HG02763 (cell line): ENCODE measurements around the gene MARK3.
"Not testable (repeated sequence)": the region's sequence is repeated elsewhere in the genome, so short reads cannot be mapped to it uniquely, and the experiment has no call there.

ENCODE experiments used
- ATAC-seq: cut with Tn5 transposase; IDR thresholded peaks from one replicate; pipeline ENCODE4 v1.9.1; 2021; ENCODE audit warnings: mild to moderate bottlenecking, moderate library complexity; ENCODE audit not compliant: unreplicated experiment

Gene MARK3

DNA sequence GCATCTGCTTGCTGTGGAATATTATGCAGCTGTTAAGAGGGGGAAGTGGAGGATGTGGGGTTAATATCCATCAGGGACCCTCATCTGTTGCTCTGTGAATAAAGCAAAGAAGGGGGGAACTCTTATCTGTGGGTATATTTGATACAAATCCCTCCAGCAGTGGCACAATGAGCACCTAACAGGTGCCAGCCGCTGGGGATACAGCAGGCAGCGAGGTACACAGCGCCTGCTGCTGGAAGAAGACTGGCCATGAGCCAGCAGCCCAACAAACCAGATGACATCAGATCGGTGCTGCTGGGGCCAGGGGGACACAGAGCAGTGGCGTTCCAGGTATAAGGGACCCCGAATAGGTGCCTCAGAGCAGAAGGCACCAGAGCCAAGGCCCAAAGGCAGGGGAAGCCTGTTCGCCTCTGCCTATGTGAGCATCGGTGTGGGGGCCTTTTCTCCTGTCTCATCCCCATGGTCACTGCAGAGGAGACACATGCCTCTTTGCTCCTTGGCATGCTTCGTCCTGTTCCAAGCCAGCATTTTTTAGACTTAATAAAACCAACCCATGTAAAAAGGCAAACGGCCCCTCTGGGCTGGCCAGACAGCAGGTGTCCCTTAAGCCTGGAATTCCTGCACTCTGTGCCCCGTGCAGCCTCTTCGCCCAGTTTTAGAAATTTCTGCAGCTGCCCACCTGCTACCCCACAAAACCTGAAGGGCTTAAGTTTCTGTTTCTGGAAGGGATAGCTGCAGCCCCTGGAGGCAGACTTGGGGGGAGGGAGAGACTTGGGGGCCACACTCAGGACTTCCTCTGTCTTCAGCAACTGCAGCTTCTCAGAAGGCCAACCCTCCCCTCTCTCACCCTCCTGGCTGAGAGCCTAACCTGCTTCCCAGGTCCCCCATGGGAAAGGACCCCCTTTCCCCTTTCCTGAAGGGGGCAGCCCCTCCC lies 139.1 kb downstream of the MARK3 start:
- ATAC-seq, result no peak

DNA sequence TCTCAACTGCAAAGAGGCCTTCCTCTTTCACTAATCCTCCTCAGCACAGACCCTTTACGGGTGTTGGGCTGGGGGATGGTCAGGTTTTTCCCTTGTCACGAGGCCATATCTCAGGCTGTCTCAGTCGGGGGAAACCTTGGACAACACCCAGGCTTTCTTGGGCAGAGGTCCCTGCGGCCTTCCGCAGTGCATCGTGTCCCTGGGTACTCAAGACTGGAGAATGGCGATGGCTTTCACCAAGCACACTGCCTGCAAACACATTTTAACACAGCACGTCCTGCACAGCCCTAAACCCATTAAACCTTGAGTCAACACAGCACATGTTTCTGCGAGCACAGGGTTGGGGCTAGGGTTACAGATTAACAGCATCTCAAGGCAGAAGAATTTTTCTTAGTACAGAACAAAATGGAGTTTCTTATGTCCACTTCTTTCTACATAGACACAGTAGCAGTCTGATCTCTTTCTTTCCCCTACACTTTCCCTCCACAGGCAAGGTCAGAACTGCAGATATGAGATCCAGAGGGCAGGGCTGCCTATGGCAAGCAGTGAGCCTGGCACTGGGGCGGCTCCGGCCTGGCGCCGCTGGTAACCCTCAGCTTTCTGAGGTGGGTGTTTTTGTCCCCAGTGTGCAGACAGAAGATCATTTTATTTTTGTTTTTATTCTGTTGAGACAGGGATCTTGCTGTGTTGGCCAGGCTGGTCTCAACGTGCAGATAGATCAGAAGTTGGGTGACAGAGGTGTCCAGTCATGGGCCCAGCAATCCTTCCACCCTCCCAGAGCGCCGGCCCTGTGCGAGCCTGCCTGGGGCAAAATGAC lies 140.4 kb downstream of the MARK3 start:
- ATAC-seq, result not testable (repeated sequence)

DNA sequence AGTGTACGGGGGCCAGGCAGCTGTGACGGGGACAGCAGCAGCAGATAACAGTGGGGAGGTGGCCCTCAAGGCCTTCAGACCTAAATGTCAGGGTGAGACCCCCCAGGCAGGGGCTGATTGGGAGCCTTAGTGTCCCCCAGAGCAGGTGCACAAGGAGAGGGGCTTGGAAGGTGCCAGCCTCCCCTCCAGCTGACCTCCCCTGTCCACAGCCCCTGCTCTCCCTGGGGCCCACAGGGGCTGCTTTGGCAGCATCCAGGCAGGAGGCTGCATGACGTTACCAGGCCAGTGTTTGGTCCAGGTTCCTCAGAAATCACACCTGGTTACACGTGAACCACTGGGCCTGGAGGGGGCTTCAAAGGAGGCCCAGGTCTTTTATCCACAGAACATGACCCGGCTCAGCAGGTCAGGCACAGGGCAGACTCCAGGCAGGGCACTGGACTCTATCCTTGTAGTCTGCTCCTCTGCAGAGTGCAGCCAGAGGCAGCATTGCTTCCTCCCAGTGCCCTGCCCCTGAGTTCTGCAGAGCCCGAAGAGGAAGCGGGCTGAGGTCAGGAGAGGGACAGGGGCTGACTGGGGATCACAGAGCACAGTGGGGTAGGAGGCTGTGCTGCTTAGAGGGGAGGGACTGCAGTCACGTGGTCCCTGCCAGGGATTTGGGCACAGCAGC lies 141.2 kb downstream of the MARK3 start:
- ATAC-seq, result no peak

DNA sequence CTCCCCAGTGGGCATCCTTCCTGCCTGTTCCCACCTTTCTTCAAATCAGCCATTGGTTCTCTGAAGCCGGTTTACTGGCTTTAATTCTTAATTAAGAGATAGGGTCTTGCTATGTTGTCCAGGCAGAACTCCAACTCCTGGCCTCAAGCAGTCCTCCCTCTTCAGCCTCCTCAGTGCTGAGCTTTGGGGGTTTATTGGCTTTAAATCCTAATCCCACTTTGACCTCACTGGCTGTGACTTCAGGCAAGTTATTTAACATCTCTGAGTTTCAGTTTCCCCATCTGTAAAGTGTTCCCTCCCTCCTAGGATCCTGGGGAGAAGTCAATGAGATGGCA lies 141.7 kb downstream of the MARK3 start:
- no peak for ATAC-seq

DNA sequence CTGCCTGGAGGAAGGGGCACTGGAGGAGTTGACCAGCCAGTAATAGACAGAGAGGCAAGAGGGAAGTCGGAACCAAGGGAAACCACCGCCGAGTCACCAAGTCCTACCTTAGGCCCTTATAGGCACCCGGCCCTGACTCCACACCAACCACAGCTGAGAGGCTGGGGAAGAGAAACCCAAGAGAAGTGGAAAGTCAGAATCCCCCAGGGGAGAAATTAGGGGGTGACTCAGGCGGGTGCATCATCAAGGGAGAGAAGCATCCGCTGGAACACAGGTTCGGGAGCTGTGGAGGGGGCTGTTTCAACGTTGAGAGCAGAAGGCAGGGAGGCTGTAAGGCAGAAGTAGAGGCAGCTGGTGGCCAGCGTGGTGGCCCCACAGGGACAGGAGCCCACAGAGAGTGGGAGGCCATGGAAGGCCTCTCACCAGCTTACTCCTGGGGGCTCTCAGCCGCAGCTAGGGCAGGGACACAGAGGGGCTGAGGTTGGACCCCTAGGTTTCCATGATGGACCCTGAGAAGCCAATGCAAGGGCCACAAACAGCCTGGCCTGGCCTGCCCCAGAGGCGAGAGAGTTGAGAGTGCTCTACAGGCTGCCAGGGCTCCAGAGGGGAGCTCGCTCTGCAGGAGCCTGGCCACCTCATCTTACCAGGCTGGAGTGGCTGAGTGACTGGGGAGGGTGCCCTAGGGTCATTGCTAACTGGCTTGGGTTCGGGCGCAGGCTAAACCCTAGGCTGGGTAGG lies 142.4 kb downstream of the MARK3 start:
- peak; percentile 49 for ATAC-seq

DNA sequence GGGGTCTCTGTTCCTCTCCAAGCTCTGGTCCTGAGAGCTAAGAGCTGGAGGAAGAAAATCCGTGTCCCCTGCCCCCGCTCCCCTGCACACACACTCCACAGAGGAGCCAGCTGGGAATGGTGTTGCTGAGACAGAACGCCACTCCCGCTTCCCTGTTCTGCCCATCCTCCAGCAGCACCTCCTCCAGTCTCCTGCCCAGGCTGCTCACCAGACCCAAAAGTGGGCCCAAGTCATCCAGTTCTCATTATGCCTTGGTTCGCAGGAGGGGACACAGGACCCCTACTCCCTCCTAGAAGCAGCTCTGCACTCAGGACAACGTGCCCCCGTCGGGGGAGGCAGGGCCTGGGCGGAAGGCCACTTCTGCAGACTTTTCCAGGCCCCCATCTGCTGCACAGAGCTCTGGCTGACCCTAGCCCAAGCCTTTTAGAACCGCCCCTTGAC lies 143.0 kb downstream of the MARK3 start:
- ATAC-seq, result no peak

DNA sequence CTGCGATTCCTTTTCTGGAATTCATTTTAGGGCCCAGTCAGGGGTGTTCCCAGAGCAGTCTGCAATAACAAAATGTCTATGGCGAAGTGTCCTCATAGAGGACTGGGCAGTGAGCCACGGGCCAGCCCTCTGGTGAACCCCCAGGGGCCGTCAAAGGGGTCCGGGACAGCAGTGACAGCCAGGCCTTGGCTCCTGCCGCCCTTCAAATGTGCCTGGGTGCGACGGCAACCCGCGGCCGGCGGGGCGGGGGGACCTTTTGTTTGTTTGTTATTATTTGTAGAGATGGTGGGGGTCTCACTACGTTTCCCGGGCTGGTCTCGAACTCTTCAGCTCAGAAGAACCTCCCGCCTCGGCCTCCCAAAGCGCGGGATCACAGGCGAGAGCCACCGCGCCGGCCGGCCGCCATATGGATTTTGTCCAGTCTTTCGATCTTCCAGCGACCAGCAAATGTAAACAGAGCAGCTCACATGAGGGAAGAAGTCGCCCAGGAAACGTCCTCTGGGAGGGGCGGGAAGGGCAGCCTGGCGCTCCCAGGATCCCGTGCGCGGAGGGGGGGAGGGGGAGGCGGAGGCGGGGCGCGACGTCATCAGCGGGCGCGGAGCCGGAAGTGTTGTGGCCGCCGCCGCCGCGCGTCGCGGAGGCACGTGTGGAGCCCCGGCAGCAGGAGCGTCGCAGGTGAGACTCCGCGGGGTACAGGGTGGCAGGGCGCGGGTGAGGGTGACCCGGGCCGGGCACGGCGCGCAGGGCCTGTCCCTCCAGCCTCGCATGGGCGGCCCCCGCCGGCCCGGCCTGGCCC lies 143.6 kb downstream of the MARK3 start, which contains the start of gene TRMT61A:
TSS of gene TRMT61A (plus strand) at position 610 of the 796 bp plus-strand sequence. CDS start 783 bp downstream, outside the sequence.
- peak; percentile 34 for ATAC-seq

DNA sequence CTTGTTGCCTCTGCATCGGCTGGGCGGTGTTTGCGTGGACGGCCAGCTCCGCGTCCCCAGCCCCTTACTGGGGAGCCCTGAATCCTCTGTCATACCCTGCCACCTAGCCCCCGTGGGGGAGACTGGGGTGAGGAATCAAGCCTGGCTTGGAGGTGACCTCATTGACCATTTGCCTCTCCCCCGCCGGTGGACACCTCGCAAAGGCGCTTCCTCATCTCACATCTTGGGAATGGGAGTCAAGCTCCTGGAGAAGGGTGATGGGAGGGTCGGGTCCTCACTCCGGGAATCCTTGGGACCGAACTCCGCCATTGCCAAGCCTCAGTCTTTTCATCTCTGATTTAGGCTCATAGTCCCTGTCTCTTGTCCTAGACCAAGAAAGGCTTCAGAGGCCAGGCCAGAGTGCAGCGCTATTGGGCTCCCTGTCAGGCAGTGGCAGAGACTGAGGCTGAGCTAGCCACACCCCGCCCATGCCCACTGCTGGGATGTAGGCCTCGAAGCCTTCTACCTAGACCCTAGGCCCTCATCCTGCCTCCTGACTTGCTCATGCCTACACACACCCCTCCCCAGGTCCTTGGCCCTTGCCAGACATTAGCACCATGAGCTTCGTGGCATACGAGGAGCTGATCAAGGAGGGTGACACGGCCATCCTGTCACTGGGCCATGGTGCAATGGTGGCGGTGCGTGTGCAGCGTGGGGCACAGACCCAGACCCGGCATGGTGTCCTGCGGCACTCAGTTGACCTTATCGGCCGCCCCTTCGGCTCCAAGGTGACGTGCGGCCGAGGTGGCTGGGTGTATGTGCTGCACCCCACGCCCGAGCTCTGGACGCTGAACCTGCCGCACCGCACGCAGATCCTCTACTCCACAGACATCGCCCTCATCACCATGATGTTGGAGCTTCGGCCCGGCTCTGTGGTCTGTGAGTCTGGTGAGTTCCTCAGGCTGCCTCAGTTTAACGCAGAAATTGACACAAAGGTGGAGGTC lies 144.5 kb downstream of the MARK3 start:
- ATAC-seq, result peak; percentile 3

DNA sequence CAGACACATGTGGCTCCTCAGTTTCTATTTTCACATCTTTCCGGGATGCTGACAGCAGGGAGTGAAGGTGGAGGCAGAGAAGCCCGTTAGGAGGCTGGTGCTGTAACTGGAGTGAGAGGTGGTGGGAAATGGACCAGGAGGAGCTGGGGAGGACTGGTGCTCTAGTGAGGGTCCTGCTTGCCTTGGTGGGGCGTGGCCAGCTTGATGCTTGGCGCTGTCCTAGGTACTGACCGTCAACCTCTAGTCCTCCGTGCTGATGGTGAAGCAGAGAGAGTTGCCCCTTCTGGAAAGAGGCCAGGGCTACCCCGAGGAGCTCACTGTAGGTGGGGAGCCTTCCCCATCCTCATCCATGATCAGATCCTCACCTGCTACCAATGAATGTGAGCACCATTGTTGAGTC lies 145.2 kb downstream of the MARK3 start:
- ATAC-seq, result no peak

DNA sequence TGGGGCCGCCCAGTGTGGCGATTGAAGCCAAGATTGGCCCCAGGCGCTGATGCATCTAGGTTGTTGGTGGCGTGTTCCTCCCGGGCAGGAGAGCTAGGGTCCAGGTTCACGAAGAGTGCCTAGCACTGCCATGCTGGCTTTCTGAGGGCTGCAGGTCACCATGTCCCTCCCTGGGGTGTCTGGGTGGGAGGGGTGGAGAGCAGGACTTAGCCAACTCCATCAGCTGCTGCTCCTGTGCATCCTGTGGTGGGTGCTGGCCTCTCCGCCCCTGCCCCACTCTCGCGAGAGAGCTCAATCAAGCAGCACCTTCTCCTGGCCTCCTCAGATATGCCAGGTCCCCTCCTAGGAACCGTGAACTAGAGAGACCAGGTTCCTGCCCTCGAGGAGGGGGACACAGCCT lies 145.6 kb downstream of the MARK3 start:
- no peak for ATAC-seq

DNA sequence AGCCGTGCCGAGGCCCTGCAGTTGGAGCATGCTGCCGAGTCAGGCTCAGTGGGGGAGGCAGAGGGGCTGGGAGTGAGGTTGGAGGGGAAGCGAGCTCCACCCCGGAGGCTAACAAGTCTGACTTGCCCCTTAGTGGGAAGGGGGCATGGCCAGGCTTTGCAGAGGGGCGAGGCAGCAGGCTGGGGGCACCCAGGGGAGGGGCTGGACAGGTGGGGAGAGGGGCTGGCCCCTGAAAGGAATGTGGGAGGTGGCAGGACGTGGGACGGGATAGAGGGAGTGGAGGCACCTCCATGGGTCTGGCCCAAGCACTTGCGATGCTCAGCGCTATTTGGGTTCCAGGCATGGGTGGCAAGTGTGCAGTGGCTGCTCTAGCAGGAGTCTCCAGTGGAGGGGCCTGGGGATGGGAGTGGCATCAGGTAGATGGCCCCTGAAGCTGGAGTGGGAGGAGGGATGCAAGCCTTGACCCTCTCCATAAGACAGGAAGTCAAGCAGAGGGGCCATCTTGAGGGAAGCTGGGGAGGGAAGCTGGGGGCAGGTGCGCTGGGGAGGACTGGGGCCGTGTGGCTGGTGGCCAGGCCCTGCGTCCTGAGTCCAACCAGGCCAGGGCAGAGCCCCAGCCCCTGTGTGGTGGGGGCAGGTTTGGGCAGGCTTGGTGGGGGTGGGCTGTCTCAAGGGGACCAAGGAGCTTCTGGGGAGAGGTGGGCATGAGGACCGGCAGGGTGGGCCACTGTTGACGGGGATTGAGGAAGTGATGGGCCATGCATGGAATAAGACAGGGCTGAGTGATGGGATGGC lies 146.4 kb downstream of the MARK3 start:
- ATAC-seq, result no peak

DNA sequence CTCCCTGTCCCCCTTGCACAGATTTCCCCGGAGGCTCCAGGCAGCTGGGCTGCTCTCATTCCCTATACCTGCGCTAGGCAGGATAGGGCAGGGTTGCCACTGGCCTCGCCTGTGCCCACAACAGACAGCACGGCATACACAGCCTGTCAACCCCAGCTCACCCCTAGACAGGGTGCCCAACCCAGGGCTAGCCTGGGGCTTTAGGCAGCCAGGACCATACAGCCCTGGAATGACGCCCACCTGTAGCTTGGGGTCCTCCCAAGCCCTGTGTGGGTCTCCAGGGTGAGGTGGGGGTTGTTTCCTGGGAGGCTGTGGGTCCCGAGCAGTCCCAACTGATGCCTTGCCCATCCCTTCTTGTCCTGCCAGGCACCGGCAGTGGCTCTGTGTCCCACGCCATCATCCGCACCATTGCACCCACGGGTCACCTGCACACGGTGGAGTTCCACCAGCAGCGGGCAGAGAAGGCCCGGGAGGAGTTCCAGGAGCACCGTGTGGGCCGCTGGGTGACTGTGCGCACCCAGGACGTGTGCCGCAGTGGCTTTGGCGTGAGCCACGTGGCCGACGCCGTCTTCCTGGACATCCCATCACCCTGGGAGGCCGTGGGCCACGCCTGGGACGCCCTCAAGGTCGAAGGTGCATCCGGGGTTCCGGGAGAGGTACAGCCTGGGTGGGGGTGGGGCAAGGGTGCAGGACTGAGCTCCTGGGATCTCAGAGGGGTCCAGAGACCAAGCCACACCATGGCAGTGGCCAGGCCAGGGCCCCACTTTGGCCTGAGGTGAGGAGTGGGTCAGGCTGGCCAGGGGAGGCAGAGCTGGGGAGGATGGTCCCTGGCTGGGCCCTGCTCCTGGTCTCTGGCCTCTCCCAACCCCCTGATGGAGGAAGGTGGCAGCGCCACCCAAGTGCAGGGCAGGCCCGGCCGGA lies 147.3 kb downstream of the MARK3 start:
- no peak for ATAC-seq

DNA sequence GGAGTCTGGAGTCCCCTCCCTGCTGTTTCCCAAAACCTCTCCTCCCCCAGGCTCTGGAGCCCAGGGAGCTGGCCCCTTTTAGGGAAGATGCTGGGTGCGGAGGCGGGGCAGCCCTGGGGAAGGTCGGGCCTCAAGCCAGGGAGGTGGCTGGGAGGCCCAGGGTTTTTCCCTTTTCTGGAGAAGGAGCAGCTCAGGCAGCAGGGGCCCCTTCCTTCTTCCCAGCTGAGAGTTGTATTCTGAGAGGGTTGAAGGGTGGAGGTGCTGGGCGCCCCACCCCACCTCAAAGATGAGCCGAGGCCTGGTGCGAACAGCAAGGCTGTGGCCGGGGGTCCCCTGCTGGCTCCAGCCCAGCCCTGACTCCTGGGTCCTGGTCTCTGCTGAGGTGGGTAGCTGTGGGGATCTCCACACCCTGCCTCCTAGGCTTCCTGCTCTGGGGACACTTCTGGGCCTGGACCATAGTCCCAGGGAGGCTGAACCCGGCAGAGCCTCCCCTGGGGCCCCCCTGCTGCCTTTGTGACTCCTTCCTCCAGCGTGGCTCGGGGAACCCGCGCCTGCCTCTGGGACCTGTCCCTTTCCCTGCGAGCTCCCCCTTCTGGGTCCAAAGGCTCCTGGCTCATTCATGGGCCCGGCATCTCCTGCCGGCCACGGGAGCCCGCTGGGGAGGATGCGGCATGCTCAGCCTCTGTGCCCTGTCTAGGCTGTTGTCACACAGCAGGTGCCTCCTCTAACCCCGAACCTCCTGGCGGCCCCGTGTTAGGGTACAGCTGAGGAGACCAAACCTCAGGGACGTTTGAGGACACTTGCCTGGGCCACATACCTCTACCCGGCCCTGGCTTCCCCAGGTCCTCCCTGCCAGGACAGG lies 148.2 kb downstream of the MARK3 start:
- no peak for ATAC-seq

DNA sequence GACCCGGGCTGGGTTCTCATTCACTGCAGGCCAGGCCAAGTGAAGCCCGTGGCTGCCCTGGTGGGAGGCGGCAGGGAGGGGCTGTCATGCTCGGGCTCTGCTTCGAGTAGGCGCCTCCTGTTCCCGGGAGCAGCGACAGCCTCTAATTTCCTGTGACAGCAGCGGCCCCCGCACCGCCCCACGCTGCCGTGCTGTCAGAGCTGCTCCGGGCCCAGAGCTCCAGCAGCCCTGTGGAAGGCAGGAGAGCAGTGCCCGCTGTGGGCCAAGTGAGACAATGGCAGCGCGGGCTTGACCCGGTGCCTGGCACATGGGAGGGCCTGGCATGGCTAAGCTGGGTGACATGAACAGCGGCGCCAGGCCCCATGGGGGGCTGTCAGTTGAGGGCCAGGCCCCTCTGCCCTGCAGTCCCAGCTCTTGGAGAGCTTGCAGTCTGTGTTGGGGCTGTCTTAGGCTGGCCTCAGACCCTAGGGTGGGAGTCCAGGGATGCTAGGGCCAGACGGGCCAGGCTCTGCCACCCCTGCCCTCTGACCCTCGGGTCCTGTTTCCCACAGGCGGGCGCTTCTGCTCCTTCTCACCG lies 148.9 kb downstream of the MARK3 start:
- ATAC-seq, result no peak

DNA sequence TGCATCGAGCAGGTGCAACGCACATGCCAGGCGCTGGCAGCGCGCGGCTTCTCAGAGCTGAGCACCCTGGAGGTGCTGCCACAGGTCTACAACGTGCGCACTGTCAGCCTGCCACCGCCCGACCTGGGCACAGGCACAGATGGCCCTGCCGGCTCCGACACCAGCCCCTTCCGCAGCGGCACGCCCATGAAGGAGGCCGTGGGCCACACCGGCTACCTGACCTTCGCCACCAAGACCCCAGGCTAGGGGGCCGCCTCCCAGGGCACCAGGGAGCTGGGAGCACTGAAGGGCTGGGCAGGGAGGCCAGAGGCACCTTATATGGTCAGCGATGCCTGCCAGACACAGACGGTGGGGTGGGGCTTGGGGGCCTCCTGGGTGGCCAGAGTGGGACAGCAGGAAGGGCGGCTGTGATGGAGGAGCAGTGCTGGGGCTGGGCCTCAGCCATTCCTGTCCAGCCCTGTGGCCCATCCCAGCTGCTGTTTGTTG lies 149.4 kb downstream of the MARK3 start:
- ATAC-seq, result no peak
